GM21447 (cell line): ENCODE measurements around the gene U2AF2.

ENCODE experiments used
- ATAC-seq: cut with Tn5 transposase; IDR thresholded peaks from one replicate; pipeline ENCODE4 v1.9.1; 2021; ENCODE audit not compliant: unreplicated experiment

The U2AF2 gene

GRCh38 chr19:55688422-55689218, 33.8 kb downstream of the U2AF2 start:
- no peak for ATAC-seq

DNA sequence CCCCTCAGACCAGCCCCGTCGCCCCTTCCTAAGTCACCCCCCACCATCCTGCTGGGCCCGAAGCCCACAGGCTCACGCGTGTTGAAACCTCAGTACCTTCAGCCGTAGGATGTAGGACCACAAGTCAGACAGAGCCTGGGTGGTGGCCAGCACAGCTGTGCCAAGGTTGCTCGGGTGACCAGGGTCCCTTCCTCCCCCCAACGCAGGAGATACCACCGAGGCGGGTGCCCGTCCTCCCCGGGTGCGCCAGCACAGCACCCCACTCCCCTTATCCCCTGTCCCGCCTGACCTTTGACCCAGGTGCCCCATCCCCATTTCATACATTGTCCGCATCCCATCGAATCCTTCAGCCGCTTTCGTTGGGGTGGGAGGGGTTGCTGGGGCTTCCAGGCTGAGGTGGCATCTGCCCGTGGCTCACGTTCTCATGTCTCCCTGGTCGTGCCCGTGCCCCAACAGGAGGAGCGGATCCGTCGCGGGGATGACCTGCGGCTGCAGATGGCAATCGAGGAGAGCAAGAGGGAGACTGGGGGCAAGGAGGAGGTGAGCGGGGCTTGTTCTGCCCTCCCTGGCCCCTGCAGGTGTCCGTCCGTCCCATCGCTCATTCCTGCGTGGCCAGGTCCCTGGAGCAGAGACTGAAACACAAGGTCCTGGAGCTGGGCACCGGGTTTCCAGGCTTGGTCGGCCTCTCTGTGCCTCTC, 34.7 kb downstream of the U2AF2 start:
- no peak for ATAC-seq

GRCh38 chr19:55690109-55690768, 35.4 kb downstream of the U2AF2 start:
- no peak for ATAC-seq

DNA sequence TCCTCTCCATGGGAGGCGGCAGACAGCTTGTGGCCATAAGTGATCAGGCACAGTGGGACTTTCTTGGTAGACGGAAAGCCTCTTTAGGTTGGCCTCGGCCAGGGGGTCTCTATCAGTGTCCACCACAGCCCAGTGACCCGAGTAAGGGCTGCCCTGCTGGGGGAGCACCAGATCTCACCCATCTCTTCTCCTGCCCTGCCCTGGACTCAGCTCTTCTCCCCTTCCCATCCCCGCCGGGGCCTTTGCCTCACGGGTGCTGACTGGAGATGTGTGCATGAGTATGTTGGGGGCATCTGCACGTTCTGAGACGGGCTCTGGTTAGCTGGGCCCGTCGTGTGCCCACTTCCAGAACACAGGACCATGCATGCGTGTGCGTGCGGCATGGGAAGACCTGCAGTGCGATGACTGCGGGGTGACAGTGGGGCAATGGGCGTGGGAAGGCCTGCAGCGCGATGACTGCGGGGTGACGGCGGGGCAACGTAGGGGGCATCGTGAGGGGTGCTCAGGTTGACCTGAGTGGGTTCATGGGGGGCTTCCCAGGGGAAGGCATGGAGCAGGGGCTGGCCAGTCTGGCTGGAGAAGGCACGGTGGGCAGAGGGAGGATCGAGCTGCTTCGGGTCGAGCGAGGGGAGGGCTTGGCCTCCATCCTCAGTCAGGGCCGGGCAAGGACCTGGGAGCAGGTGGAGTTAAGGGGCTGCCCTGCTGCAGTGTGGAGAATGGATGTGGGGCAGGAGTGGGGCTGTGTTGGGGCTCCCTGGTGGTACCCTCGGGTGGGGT, 36.1 kb downstream of the U2AF2 start:
- no peak for ATAC-seq

DNA sequence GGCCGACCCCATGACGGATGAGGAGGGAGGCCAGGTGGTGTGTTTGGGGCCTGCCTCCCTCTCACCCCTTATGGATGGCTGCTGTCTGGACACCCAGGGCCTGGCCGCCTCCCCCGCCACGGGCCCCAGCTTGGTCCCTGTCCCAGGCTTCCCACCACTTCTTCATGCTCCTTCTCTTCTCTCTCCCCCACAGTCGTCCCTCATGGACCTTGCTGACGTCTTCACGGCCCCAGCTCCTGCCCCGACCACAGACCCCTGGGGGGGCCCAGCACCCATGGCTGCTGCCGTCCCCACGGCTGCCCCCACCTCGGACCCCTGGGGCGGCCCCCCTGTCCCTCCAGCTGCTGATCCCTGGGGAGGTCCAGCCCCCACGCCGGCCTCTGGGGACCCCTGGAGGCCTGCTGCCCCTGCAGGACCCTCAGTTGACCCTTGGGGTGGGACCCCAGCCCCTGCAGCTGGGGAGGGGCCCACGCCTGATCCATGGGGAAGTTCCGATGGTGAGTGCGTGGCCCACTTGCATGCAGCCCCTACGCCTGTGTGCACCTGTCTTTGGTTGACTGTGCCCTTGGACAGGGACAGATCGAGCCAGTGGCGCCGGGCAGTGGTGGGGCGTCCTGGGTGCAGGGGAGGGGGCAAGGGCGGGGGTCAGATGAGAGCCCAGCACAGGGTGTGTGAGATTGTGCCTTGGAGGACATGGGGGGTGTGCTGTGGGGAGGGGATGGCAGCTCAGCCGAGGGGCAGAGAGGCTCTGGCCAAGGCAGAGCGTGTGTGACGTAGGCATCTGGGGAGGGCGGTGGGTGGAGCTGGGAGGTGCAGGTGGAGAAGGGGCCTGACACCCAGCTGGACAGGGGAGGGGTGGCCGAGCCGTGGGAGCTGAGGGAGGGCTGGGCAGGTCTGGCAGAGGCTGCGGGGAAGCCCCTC, 37.0 kb downstream of the U2AF2 start:
- ATAC-seq = no peak

DNA sequence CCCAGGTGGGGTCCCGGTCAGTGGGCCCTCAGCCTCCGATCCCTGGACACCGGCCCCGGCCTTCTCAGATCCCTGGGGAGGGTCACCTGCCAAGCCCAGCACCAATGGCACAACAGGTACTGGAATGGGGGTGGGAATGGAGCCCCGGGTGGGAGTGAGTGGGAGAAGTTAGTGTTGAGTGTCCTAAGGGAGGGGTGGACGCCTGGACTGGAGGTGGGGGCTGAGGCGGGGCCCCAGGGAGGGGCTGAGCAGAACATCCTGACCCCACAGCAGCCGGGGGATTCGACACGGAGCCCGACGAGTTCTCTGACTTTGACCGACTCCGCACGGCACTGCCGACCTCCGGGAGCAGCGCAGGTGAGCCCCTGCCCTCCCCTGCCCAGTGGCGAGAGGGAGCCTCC, 37.8 kb downstream of the U2AF2 start:
- ATAC-seq = no peak

- no peak for ATAC-seq
Measured at GRCh38 chr19:55693336-55693974, 38.6 kb downstream of the U2AF2 start.

DNA sequence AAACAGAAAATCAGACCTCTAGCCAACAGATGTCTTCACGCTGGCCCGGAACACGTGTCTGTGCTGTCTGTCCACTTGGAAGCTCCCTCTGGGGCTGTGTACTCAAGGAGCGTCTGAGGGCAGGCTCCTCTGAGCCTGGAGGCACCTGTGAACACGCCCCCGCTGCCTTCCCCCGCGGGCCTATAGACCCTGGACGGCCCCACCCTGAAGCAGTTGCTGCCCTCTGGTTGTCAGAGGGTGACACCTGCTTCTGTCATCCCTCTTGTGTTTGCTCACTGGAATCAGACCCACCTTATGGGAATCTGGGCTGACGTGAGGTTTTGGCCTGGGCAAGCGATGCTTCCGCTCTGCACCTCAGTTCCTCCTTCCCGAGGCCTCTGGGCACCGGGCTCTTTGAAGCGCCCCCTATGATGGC, 39.4 kb downstream of the U2AF2 start:
- ATAC-seq = no peak

GRCh38 chr19:55694656-55695491, 40.0 kb downstream of the U2AF2 start:
- no peak for ATAC-seq

DNA sequence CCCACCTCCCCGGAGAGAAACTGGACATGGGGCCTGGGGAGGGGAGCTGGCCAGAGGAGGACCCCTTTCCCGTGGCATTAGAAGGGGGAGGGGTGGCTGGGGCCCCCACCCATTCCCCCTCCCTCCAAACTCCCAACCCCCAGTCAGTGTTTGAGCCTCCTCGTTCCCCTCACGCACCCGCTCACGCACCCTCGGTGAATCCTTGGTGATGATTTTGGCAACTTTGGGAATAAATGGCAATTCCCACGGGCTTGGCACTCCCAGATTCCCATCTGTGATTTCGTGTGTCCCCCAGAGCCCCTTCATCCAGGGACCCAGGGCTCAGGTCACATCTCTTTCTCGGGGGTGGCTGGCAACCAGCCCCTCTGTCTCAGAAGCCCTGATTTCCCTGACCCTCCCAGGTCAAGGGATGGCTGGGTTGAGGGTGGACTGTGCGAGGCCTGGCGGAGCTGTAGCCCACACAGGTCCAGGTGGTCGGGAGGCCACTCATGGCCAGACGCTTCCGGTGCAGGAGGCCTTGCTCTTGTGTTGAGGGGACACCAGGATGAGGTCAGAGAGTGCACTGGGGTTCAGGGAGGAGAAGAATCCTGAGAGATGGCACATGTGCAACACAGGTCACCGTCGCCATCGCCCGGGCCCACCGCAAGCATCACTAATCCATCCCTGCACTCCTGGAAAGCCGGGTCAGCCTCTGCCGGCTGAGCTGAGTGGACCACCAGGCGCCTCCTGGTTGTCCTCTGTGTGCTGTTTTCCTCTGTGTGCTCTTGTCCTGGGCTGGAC, 40.9 kb downstream of the U2AF2 start:
- ATAC-seq = no peak

DNA sequence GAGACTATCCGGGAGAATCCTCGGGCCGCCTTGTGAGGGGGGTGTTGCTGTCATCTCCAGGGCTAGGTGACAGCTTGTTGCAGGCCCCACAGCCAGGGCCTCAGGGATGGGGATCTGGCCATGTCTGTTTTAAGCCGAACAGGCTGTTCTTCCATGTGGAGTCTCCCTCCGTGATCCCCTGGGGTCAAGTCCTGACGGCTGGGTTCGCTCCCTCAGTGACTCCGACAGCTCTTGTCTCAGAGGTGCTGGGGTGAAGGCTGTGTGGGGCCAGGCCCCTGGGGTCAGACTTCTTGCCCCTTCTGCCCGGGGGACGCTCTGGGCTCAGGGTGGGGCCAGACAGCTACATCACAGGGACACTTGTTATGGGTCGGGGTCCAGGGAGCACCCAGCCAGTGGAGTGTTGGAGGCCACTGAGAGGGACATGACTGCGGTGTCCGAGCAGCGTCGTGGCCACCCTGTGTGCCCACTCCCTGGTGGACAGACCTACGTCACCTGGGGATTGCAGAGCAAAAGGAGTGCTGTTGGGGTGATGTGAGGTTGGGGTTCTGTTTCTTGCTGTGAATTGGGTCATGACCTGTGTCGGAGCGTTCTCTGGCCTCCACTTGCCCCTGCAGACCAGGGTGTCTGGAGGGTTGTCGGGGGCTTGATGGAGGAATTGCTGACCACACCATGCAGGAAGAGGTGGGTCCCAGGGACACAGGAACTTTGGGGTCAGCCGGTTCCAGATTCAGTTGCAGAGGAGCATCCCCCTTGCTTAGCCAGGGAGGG, 41.6 kb downstream of the U2AF2 start:
- no peak for ATAC-seq

- no peak for ATAC-seq
Measured at GRCh38 chr19:55697069-55697440, 42.2 kb downstream of the U2AF2 start.

- ATAC-seq = no peak
Measured at GRCh38 chr19:55697698-55698097, 42.9 kb downstream of the U2AF2 start.

GRCh38 chr19:55698256-55698655, 43.4 kb downstream of the U2AF2 start:
- no peak for ATAC-seq

DNA sequence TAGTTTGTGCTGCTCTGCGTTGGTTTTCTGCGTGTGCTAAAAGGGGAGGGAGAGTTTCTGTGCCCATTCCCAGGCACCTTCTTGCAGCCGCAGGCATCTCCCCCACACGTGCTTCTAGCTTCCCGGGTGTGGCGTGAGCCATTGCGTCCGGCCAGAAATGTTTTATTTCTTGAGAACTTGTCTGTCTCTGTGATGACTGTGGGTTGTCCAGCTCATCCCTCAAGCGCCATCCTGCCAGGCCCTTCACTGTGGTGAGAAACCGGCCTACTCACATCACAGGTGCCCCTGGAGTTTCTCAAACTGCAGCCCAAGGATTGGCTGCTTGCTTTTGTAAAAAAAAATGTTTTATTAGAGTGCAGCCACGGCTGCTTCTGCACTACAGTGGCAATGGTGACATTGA, 44.4 kb downstream of the U2AF2 start:
- no peak for ATAC-seq

DNA sequence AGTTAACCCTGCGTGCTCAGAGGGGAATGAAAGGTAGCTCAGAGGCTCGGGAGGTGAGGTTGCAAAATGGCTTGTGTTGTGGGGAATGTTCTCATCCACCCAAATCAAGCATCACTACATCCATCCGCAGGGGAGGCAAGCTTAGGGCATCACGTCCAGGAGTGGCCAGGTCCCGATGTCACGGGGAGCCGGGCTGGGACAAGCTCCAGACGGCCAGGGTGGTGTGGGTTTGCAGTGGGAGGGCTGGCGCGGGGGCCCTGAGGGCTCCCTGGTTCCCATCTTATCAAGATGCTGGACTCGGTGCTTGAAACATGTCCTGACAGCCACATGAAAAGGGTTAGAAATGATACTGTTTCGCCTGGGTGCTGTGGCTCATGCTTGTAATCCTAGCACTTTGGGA, 46.0 kb downstream of the U2AF2 start:
- ATAC-seq = no peak

DNA sequence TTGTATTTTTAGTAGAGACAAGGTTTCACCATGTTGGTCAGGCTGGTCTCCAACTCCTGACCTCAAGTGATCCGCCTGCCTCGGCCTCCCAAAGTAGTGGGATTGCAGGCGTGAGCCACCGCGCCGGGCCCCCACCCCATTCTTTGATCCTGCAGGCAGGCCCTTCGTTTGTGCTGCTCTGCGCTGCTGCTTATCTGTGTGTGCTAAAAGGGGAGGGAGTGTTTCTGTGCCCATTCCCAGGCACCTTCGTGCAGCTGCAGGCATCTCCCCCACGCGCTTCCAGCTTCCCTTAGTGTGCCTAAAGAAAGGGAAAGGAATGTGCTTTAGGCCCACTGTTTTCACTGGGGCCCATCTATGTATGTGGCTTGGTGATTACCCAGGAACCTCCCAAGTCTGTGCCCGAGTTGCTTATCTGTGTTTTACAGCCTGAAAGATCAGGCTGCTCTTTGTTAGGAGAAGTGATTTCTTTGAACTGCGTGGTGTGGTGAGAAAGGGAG, 47.3 kb downstream of the U2AF2 start:
- no peak for ATAC-seq
